ENCODE measurements around the gene ZSCAN22.

DNA sequence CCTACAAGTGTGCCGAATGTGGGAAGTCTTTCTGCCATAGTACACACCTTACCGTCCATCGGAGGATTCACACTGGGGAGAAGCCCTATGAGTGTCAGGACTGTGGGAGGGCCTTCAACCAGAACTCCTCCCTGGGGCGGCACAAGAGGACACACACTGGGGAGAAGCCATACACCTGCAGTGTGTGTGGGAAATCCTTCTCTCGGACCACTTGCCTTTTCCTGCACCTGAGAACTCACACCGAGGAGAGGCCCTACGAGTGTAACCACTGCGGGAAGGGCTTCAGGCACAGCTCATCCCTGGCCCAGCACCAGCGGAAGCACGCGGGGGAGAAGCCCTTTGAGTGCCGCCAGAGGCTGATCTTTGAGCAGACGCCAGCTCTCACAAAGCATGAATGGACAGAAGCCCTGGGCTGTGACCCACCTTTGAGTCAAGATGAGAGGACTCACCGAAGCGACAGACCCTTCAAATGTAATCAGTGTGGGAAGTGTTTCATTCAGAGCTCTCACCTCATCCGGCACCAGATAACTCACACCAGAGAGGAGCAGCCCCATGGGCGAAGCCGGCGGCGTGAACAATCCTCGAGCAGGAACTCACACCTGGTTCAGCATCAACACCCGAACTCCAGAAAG is 31.9 kb upstream of the ZSCAN22 start:
- TF ChIP-seq, protein P1, sequence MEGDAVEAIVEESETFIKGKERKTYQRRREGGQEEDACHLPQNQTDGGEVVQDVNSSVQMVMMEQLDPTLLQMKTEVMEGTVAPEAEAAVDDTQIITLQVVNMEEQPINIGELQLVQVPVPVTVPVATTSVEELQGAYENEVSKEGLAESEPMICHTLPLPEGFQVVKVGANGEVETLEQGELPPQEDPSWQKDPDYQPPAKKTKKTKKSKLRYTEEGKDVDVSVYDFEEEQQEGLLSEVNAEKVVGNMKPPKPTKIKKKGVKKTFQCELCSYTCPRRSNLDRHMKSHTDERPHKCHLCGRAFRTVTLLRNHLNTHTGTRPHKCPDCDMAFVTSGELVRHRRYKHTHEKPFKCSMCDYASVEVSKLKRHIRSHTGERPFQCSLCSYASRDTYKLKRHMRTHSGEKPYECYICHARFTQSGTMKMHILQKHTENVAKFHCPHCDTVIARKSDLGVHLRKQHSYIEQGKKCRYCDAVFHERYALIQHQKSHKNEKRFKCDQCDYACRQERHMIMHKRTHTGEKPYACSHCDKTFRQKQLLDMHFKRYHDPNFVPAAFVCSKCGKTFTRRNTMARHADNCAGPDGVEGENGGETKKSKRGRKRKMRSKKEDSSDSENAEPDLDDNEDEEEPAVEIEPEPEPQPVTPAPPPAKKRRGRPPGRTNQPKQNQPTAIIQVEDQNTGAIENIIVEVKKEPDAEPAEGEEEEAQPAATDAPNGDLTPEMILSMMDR (IDR thresholded peaks at IDR 0.05) = no peak
- no peak for TF ChIP-seq POLR2A (IDR thresholded peaks at IDR 0.05)
